HEK293 (cell line): ENCODE data around the gene EXO5.

ENCODE experiments used
- YY1 ChIP-seq: fragments of 450-650 bp; formaldehyde crosslinking; IDR thresholded peaks from 2 replicates; pipeline ENCODE4 v1.5.1; 2018; ENCODE audit warnings: missing biosample characterization, missing genetic modification characterization
- ZNF707 ChIP-seq: fragments of 450-650 bp; formaldehyde crosslinking; IDR thresholded peaks from 2 replicates; pipeline ENCODE4 v1.5.1; 2016; ENCODE audit warnings: missing biosample characterization, missing genetic modification characterization
- TF ChIP-seq, protein P1 (sequence below): fragments of 450-650 bp; formaldehyde crosslinking; IDR thresholded peaks from 2 replicates; pipeline ENCODE4 v1.5.1; 2016; ENCODE audit warnings: missing biosample characterization, missing genetic modification characterization
- TF ChIP-seq, protein P2 (sequence below): fragments of 450-650 bp; formaldehyde crosslinking; optimal IDR thresholded peaks from 2 replicates; pipeline ENCODE3; 2016; ENCODE audit warnings: missing biosample characterization, mild to moderate bottlenecking, missing genetic modification characterization

DNA sequence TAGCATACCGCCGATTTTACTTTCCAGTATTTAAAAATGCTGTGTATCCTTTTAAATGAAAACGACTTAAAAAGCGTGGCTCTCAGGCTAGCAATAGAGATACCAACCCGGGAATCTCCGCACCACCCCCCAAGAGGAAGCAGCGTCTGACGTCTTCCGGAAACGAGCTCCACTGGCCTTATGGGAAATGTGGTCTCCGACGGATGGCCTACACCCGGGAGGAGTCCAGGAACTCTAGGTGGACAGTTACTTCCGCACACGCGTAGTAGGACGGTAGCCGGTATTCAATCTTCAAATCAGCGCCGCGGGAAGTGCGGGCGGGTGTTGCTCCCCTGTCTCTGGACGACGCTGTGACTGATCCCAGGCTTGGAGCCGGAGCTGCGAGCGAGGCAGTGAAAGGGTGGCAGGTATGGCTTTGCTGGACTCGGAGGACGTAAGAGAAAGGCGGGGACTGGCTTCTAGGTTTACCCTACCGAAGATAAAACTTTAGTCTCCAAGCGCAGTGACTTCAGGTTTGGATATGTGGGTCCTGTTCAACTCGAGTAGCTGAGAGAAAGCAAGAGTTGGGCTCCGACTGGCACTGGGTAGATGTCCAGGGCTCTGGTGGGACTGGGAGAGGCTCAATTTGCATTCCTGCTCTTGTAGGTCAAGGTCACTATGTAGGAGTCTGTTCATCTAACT, 23.0 kb downstream of the EXO5 start, which contains the start of gene ZNF684:
- no peak for TF ChIP-seq ZNF707 (tag by site-specific recombination)
- TF ChIP-seq, protein P1, sequence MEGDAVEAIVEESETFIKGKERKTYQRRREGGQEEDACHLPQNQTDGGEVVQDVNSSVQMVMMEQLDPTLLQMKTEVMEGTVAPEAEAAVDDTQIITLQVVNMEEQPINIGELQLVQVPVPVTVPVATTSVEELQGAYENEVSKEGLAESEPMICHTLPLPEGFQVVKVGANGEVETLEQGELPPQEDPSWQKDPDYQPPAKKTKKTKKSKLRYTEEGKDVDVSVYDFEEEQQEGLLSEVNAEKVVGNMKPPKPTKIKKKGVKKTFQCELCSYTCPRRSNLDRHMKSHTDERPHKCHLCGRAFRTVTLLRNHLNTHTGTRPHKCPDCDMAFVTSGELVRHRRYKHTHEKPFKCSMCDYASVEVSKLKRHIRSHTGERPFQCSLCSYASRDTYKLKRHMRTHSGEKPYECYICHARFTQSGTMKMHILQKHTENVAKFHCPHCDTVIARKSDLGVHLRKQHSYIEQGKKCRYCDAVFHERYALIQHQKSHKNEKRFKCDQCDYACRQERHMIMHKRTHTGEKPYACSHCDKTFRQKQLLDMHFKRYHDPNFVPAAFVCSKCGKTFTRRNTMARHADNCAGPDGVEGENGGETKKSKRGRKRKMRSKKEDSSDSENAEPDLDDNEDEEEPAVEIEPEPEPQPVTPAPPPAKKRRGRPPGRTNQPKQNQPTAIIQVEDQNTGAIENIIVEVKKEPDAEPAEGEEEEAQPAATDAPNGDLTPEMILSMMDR (tag by site-specific recombination), result no peak
- no peak for TF ChIP-seq YY1 (tag by site-specific recombination)
- TF ChIP-seq, protein P2, sequence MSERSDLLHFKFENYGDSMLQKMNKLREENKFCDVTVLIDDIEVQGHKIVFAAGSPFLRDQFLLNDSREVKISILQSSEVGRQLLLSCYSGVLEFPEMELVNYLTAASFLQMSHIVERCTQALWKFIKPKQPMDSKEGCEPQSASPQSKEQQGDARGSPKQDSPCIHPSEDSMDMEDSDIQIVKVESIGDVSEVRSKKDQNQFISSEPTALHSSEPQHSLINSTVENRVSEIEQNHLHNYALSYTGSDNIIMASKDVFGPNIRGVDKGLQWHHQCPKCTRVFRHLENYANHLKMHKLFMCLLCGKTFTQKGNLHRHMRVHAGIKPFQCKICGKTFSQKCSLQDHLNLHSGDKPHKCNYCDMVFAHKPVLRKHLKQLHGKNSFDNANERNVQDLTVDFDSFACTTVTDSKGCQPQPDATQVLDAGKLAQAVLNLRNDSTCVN (tag by site-specific recombination), result no peak
